LNCaP clone FGC (cell line): Measurements from ENCODE around the gene KIAA0319L.

ENCODE experiments used
- DNase-seq: peaks from one replicate; pipeline ENCODE4 v3.0.0-alpha.2; 2011; ENCODE audit warnings: low read depth
- H3K4me3 ChIP-seq: 2 replicates; pipeline ENCODE4 v1.5.1; 2011; ENCODE audit warnings: mild to moderate bottlenecking, low read depth, low read length, control low read depth
- CTCF ChIP-seq: IDR thresholded peaks from 2 replicates; pipeline ENCODE4 v1.5.1; 2012; ENCODE audit warnings: mild to moderate bottlenecking; ENCODE audit not compliant: control insufficient read depth, insufficient read depth; ENCODE audit errors: extremely low read depth

The KIAA0319L gene

GRCh38 chr1:35557611-35558373 is 589 bp upstream of the KIAA0319L start, which contains the start of gene NCDN:
NCDN (plus strand) TSS chr1:35557799; CDS start chr1:35558191, 392 bp downstream.
- DNase-seq, result peak; percentile 93

GRCh38 chr1:35556484-35557117 is 602 bp downstream of the KIAA0319L start:
- DNase-seq, result no peak
- peak overlapping the region; percentile 92 for H3K4me3 ChIP-seq
- peak; percentile 17; the same call in 1 of the 2 replicates for TF ChIP-seq CTCF

More at GRCh38 chr1:35557611-35558373, 589 bp upstream of the KIAA0319L start, which contains the start of gene NCDN:
- H3K4me3 ChIP-seq, result peak within 1 kb of the TSS; percentile 92
- no peak for TF ChIP-seq CTCF

- no peak for TF ChIP-seq CTCF
- H3K4me3 ChIP-seq, result peak overlapping the region; percentile 92
- DNase-seq, result no peak
These were observed 1.4 kb downstream of the KIAA0319L start for GRCh38 chr1:35555601-35556477.

- TF ChIP-seq CTCF, result no peak
- peak overlapping the region; percentile 92 for H3K4me3 ChIP-seq
- DNase-seq, result no peak
These were observed 2.0 kb downstream of the KIAA0319L start for GRCh38 chr1:35555212-35555584.

- peak overlapping the region; percentile 92 for H3K4me3 ChIP-seq
- TF ChIP-seq CTCF, result no peak
- peak; percentile 95 for DNase-seq
These were observed 2.7 kb downstream of the KIAA0319L start for GRCh38 chr1:35554266-35555211.

- H3K4me3 ChIP-seq, result peak overlapping the region; percentile 24
- peak; percentile 68 for DNase-seq
- no peak for TF ChIP-seq CTCF
These were observed 3.4 kb downstream of the KIAA0319L start for GRCh38 chr1:35553851-35554250.
